ENCODE measurements around the gene ACSBG1. TPM values are rescaled to one million over a fixed set of nuclear protein-coding genes. Genes with fewer than 3 reads are reported as not detected.

ACSBG1 gene
- total and polyA plus RNA-seq, 2 of the 8 experiments (the other 6 are each of a cell fraction or from before 2014, with no cell fraction given), result 5.4 to 7.1 TPM

GRCh38 chr15:78212008-78212407 lies 22.4 kb downstream of the ACSBG1 start (continued):
- TF ChIP-seq CHD7 (IDR thresholded peaks at IDR 0.05; ENCODE audit: insufficient replicate concordance, low read length), result no peak
- no peak for TF ChIP-seq CEBPB (IDR thresholded peaks at IDR 0.05; ENCODE audit: low read depth, low read length)
- TF ChIP-seq KDM5A (IDR thresholded peaks at IDR 0.05; ENCODE audit: low read length), result no peak
- no peak for TF ChIP-seq POLR2AphosphoS5 (IDR thresholded peaks at IDR 0.05; ENCODE audit: low read depth, low read length)
- no peak for TF ChIP-seq CTBP2 (IDR thresholded peaks at IDR 0.05; ENCODE audit: borderline replicate concordance, insufficient read depth, insufficient read length, low read length)
- no peak for TF ChIP-seq NANOG (IDR thresholded peaks at IDR 0.05; ENCODE audit: insufficient read depth, low read depth, low read length, poor library complexity, severe bottlenecking)
- no peak for TF ChIP-seq TBP (IDR thresholded peaks at IDR 0.05; ENCODE audit: low read depth, low read length)
- TF ChIP-seq BACH1 (IDR thresholded peaks at IDR 0.05; ENCODE audit: low read length), result no peak
- no peak for TF ChIP-seq GTF2F1 (IDR thresholded peaks at IDR 0.05; ENCODE audit: borderline replicate concordance, low read depth, low read length)
- no peak for TF ChIP-seq KDM1A (IDR thresholded peaks at IDR 0.05; ENCODE audit: borderline replicate concordance, low read length)
- no peak for TF ChIP-seq RNF2 (IDR thresholded peaks at IDR 0.05; ENCODE audit: borderline replicate concordance, low read depth, low read length, missing control alignments, poor library complexity, severe bottlenecking)

Data from H1 (cell line).